ENCODE data around the gene SEMA3C.

SEMA3C gene

DNA sequence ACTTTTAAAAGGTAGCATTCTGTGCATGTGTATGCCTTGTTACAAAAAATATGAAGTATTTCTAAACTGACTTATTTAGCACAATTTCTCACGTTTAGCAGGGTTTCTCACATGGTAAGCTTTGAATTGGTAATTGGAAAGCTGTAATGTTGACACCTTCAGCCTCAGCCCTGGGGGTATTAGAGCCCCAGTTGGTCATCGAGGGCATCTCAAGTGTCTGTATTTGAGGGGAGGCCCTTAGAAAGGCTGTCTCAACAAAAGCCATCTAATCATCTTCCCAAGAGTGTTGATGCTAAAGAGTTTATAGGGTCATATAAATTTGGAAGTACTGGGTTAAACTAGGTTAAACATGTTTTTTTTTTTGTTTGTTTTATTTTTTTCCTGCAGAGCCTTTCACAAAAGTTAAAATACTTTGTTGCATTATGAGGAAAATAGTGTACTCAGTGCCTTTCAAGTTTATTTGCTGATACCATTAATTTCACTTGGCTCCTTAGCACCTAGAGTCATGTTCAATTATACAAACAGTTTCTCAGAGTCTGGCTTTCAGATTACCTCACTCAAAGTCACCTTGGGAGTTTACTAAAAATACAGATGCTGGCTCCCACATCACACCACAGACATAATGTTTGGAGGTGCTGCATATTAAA is 146.4 kb downstream of the SEMA3C start:
- no peak for DNase-seq (ENCODE audit: low read depth in 1 of 2, low spot score in 1 of 2)
- TF ChIP-seq GABPA (IDR thresholded peaks at IDR 0.05; ENCODE audit: low read depth), result no peak
- TF ChIP-seq CTCF (IDR thresholded peaks at IDR 0.05; ENCODE audit: insufficient read depth, low read length), result no peak
- TF ChIP-seq SPI1 (IDR thresholded peaks at IDR 0.05; ENCODE audit: borderline replicate concordance, low read depth), result no peak
- TF ChIP-seq, protein P1, sequence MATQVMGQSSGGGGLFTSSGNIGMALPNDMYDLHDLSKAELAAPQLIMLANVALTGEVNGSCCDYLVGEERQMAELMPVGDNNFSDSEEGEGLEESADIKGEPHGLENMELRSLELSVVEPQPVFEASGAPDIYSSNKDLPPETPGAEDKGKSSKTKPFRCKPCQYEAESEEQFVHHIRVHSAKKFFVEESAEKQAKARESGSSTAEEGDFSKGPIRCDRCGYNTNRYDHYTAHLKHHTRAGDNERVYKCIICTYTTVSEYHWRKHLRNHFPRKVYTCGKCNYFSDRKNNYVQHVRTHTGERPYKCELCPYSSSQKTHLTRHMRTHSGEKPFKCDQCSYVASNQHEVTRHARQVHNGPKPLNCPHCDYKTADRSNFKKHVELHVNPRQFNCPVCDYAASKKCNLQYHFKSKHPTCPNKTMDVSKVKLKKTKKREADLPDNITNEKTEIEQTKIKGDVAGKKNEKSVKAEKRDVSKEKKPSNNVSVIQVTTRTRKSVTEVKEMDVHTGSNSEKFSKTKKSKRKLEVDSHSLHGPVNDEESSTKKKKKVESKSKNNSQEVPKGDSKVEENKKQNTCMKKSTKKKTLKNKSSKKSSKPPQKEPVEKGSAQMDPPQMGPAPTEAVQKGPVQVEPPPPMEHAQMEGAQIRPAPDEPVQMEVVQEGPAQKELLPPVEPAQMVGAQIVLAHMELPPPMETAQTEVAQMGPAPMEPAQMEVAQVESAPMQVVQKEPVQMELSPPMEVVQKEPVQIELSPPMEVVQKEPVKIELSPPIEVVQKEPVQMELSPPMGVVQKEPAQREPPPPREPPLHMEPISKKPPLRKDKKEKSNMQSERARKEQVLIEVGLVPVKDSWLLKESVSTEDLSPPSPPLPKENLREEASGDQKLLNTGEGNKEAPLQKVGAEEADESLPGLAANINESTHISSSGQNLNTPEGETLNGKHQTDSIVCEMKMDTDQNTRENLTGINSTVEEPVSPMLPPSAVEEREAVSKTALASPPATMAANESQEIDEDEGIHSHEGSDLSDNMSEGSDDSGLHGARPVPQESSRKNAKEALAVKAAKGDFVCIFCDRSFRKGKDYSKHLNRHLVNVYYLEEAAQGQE (IDR thresholded peaks at IDR 0.05; ENCODE audit: insufficient replicate concordance, low read depth), result no peak
- no peak for TF ChIP-seq POLR2AphosphoS5 (IDR thresholded peaks at IDR 0.05; ENCODE audit: low read depth)
- H3K27ac ChIP-seq (replicated peaks), result no peak overlapping the region
- no peaks in the 10 kb centered on the region for H3K27me3 ChIP-seq (ENCODE audit: insufficient read depth, poor library complexity, severe bottlenecking)
- no peak overlapping the region for H3K4me3 ChIP-seq (replicated peaks; ENCODE audit: insufficient read depth, low read length)

DNA sequence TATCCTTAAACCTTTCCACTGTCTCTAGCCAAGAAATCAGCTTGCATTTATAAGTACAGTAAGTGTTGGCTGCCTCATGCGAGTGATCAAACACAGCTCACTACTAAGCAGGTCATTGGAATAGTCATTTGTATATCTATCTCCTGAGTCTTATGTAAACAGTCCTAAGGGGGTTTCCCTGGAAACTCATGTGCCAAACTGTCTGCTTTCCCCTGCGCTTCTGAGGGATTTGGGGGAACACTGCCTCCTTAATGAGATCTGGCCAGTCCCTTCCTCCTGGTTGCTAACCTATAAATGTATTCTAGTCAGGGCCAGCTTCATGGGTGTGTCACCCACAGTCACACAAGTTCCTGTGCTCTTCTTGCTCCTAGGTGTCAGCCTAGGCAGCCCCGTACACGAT is 147.3 kb downstream of the SEMA3C start:
- H3K27ac ChIP-seq (replicated peaks), result no peak overlapping the region
- DNase-seq (ENCODE audit: low read depth in 1 of 2, low spot score in 1 of 2), result no peak

GRCh38 chr7:80770675-80771081 is 148.2 kb downstream of the SEMA3C start:
- DNase-seq (ENCODE audit: low read depth in 1 of 2, low spot score in 1 of 2), result peak in 1 of 2 experiments; percentile 43
- TF ChIP-seq, protein P1 (IDR thresholded peaks at IDR 0.05; ENCODE audit: insufficient replicate concordance, low read depth), result no peak
- TF ChIP-seq SPI1 (IDR thresholded peaks at IDR 0.05; ENCODE audit: borderline replicate concordance, low read depth) (no peak), CTCF (IDR thresholded peaks at IDR 0.05; ENCODE audit: insufficient read depth, low read length) (no peak), GABPA (IDR thresholded peaks at IDR 0.05; ENCODE audit: low read depth) (no peak), POLR2AphosphoS5 (IDR thresholded peaks at IDR 0.05; ENCODE audit: low read depth) (no peak)

More for the DNA sequence above, 147.3 kb downstream of the SEMA3C start:
- no peak for TF ChIP-seq SPI1 (IDR thresholded peaks at IDR 0.05; ENCODE audit: borderline replicate concordance, low read depth)
- no peak for TF ChIP-seq CTCF (IDR thresholded peaks at IDR 0.05; ENCODE audit: insufficient read depth, low read length)
- TF ChIP-seq POLR2AphosphoS5 (IDR thresholded peaks at IDR 0.05; ENCODE audit: low read depth), result no peak
- TF ChIP-seq GABPA (IDR thresholded peaks at IDR 0.05; ENCODE audit: low read depth), result no peak
- TF ChIP-seq, protein P1 (IDR thresholded peaks at IDR 0.05; ENCODE audit: insufficient replicate concordance, low read depth), result no peak
- H3K27me3 ChIP-seq (ENCODE audit: insufficient read depth, poor library complexity, severe bottlenecking), result no peaks in the 10 kb centered on the region
- H3K4me3 ChIP-seq (replicated peaks; ENCODE audit: insufficient read depth, low read length), result no peak overlapping the region

More at GRCh38 chr7:80770675-80771081, 148.2 kb downstream of the SEMA3C start:
- no peaks in the 10 kb centered on the region for H3K27me3 ChIP-seq (ENCODE audit: insufficient read depth, poor library complexity, severe bottlenecking)
- H3K4me3 ChIP-seq (replicated peaks; ENCODE audit: insufficient read depth, low read length), result no peak overlapping the region
- no peak overlapping the region for H3K27ac ChIP-seq (replicated peaks)
